CD4-positive, alpha-beta T cell treated with Interleukin-6 for 4 hours (primary cell): ENCODE results near the gene PRL.

Experiments
- DNase-seq: peaks from one replicate; pipeline ENCODE4 v3.0.0-alpha.2; 2020; ENCODE audit warnings: mixed read lengths

PRL gene

GRCh38 chr6:22296936-22297335, at the start of gene PRL:
PRL (minus strand) TSS chr6:22297036; CDS start chr6:22296982, 54 bp downstream.
- DNase-seq: no peak

GRCh38 chr6:22343864-22344263, 47.0 kb upstream of the PRL start:
- no peak for DNase-seq

DNA sequence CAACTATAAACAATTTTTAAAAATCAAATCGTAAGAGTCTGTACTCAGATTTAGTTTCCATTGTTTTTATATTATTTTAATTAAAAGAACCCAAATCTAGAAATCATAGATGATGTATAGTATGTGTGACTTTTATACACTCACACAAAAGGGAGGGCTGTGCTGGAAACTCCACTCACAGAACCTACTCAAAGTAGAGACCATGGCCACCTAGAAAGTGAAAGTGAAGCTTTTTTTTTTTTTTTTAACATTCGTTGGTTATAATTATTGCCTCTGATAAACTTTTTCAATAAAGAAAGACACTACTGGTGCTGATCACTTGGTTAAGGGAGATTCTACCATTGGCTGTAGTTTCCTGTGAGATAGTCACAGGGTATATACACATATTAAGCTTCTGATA, 37.9 kb upstream of the PRL start:
- DNase-seq: no peak

DNA sequence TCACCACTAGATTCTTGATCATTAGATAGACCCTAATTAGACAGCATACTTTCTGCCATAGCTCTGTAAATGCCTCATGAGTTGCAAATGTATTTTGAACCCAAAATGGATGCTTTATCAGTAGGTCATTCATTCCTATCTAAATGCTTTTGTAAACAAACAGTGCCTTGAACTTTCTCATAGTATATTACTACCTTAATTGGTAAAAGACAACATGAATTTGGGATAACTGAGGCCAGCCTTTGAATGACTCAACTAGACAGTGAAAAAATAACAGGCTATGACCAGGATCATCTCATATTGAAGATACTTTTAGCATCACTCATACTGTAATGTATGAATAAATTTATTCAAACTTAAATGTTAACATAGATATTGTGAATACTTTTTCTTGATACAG, 37.0 kb upstream of the PRL start:
- no peak for DNase-seq

- DNase-seq: no peak
These were observed 35.9 kb upstream of the PRL start for GRCh38 chr6:22332711-22333110.

DNA sequence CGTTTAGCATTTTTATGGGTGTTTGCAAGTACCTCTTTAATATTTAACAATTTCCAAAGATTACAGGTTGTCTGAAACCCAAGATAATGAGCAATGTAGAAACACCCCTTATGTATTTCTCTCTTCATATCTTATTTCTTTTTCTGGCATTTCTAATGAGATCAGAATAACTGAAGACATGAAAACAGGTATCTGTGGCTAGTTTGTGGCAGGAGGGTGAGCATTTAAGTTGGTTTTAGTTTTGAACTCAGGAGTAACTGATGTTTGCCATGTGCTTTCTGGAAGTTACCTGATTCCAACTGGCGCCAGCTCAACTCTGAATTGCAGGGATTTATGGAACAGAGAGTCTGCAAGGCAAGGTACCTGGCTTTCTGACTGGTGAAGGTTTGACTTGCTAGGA, 35.4 kb upstream of the PRL start:
- no peak for DNase-seq

DNA sequence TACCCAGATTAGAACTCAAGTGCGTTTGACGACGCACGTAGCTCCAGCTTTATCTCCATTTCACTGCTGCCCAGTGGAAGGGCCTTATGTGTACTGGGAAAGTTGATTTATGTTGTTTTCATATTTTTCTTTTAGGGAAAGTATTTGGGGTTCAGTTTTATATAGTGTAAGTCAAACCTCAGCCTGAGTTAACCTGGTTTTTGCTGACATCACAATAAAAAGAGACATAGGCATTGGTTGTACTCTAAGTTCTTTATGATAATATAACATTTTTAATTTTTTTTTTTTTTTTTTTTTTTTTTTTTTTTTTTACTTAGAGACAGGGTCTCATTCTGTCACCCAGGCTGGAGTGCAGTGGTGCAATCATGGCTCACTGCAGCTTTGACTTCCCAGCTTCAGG, 34.1 kb upstream of the PRL start:
- no peak for DNase-seq

- no peak for DNase-seq
These were observed 31.6 kb upstream of the PRL start for GRCh38 chr6:22328474-22328873.

DNA sequence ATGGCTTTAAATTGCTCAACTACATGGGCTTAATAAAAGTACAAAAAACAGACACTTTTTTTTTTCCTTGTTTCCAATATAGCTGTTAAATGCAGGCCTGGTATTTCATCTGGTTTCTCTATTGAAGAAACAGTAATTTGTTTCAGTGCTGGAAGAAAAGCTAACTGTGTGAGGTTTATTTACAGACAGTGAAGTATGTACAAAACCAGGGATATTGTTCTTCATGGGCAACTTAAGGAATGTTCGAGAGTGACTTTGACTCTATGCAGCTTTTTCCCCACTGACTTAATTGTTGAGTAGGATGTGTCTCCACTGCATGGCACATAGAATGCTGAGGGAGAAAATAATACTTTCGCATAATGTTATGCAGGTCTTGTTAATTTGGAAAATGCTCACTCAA, 31.0 kb upstream of the PRL start:
- DNase-seq: no peak

DNA sequence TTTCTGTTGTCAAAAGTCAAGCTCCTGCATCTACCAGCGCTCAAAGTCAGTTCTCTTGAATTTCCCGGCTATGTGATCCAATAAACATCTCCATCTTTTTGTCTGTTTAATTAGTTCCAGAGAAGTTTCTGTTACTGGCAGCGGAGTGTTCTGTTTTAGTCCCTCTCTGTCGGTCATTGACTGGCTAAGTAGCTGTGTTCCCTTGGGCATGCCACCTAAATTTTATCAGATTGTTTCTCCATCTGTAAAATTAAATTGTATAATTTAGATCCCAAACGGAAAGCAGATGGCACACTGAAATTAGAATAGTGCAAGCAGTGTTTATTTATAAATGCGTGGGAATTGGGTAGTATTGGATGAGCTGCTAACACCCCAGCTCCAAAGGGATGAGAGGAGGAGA, 29.7 kb upstream of the PRL start:
- DNase-seq: no peak

DNA sequence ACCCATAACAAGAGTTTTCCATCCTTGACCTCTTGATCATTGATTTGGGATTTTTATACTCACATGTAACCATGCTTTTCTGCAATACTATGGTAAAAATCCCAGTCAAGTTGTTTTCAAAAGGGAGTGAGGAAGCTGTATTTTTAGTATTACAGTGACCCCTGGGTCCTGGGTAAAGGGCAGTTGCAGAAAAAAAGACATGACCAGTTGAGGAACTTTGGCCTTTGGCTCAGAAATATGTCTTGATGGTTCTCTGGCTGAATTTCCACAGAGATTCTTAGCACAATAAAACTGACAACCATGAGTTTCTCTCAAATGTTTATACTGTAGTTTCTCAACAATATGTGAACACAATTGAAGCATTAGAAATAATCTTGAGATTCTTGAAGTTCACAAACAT, 28.6 kb upstream of the PRL start:
- DNase-seq: no peak

DNA sequence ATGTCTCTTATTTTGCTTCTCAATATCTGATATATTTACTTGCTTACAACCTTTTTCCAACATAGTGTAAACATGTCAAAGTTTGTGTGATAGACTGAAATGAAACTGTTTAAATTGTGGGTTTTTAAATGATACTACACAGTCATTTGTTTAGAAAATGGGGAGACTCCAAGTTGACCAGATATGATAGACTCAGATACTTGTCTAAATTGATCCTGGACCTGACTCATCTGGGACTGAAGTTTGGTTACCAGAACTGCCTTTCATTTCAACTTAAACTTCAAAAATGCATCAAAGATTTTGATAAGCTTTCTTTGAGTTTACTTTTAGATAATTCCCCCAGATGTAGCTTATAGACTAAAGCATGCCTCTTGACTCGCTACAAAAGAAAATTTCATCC, 27.0 kb upstream of the PRL start:
- DNase-seq: no peak

- DNase-seq: no peak
These were observed 25.5 kb upstream of the PRL start for GRCh38 chr6:22322103-22323030.

DNA sequence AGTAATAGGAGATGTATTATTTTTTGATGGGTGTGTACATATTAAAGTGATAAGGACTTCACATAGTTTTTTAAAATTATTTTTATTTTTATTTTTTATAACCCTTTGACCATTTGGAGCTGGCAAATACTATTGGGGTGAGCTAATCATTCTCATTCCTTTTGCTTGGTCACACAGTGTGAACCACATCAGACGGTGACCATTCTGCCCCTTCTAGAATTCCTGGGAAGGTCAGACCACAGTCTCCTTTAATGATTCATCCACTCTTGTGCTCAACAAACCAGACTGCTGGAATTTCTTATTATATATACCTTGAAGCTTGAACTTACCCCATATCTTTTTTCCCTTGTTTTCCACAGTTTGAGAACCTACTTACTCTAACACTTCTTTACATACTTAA, 23.9 kb upstream of the PRL start:
- DNase-seq: no peak

GRCh38 chr6:22318404-22318803, 21.6 kb upstream of the PRL start:
- no peak for DNase-seq

DNA sequence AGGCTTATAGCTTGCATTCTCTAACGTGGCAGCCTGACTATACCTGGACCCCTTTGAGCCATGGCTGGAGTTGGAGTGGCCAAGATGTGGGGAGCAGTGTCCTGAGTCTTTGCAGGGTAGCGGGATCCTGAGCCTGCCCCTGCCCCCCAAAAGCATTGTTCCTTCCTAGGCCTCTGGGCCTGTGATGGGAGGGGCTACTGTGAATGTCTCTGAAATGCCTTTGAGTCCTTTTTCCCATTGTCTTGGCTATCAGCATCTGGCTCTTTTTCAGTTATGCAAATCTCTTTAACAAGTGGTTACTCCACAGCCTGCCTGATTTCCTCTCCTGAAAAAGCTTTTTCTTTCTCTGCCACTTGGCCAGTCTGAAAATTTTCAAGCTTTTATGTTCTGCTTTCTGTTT, 17.0 kb upstream of the PRL start:
- no peak for DNase-seq

DNA sequence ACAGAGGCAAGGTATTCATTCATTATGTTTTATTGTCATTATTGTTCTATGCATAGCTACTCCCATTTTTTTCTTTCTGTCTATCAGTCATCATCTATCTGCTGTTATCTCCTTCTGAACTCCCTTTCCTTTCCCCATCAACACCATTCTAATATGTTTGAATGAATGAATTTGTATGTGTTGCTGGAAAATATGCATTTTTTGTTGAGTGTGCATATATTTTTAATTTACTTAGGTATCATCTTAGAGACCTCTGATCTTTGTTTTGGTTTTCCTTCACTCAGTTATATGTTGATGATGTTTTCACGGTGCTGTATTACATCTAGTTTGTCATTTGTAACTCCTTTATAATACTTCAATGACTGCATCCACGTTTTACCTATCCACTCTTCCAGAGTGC, 12.1 kb upstream of the PRL start:
- no peak for DNase-seq

DNA sequence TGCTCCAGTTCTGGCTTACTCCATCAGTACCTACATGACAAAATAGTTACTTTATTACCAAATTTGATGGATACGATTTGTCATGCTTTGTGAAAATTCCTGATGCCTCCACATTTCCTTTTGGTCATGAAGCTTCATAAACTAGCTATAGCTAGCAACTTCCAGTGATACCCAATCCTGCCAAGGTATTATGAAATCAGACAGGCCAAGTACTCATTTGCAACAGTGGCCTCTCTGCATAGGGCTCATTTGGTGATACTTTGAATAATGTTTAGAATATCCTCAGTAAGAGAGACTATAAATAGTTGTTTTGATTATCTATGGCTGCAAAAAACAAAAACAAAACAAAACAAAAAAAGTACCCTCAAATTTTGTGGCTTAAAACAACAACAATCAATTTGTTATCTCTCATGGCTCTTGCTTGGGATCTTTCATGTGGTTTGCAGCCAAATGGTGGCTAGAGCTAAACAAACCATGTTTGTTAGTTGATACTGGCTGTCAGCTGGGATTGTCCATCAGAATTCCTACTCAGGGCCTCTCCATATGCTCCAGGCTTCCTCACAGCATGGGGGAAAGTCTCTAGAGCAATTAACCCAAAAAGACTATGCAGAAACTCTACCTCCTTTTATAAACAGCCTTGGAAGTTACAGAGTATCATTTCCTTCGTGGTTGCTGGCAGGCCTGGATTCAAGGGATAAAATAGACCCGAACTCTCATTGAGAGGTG, 10.1 kb upstream of the PRL start:
- no peak for DNase-seq

DNA sequence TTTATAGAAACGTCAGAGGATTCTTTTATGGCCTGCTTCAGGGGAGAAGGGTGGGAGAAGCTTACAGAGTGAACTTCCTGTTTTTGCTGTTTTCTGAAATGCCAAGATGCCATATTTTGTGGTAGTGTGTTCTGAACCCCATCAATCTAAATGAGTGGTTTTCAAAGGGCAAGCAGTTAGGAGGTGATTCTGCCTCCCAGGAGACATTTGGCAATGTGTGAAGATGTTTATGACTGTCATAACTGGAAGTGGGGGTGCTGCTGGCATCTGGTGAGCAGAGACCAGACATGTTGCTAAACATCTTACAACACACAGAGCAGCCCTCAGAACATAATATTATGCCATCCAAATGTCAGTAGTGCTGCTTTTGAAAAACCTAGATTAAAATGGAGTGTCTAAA, 6.0 kb upstream of the PRL start:
- no peak for DNase-seq

DNA sequence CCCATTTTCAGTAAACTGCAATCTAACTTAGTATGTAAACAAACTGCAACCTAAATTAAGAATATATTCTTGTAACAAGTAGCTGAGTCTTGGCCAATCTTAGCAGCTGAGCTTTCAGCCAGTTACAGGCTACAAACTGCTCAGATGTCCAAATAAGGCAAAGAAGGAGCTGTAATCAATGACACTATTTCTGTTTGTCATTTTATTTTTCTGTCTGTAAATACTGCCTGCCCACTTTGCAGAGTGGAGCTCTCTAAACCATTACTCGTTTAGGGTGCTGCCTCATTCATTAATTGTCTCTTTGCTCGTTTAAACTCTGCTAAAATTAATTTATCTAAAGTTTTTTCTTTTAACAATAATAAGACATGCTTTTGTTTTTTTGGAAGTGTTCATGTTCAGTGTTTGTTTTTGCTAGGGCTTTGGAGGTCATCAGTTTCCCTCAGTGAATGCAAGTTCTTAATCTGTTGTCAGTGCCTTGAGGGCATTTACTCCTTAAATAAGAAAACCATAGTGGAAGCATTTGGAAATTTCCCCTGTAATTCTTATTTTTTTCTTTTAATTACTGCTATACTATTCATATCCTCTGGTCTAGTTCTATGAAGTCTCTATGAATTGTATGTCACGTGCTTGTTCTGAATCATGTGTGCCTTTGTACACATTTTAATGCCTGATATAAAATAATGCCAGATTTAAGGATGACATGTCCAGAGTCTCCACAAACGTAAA, 3.6 kb upstream of the PRL start:
- no peak for DNase-seq

DNA sequence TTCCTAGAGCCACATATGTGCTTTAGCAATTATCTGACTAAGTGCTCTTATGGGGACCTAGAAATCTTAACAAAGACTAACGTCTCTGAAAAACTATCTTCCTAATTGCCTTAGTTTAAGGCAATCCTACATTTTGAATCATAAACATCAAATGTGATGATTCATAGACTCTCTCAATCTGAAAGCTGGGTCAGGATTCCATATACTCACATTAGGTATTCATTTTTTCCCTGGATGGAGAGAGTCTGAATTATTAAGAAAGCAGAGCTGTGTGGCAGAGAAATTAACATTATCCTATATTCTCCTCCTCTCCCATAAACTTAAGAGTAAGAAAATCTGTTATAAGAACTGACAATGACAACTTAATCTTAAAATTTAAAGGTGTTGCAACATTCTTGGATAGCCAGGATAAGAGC, 1.6 kb upstream of the PRL start:
- DNase-seq: no peak

GRCh38 chr6:22296067-22296466, 769 bp downstream of the PRL start:
- no peak for DNase-seq

DNA sequence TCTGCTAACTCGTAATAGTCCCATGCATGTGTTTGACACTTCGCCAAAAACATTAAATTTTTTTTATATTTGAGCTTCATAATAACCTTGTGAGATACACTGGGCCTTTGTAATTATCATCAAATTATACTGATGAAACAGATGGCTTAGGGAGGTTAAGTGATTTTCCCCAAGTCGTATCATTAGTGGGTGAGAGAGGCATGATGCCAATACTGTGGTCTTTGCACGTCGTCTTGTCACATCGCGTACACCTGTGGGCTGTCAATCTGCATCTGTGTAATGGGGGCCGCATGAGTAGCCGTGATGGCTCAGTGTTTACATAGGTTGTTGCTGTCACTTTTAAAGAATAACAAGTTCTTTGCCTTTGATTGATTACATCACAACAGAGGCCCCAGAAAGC, 1.7 kb downstream of the PRL start:
- DNase-seq: no peak

- DNase-seq: no peak
These were observed 2.5 kb downstream of the PRL start for GRCh38 chr6:22294301-22294700.
